ENCODE measurements around the gene GET3.

Gene GET3

GRCh38 chr19:12779162-12779993 is 42.1 kb downstream of the GET3 start:
- DNase-seq (ENCODE audit: low spot score): peak; percentile 48

DNA sequence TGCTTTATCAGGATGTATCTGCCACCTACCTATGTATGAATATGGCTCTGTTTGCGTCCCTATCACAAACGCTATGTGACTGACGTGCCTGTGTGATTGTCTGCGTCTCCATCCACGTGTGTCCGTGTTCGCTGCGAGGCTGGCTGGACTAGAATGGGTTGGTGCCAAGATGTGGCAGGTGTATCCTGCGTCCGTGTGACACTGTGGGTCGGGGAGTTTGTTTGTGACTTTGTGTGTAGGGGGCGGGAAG is 44.8 kb downstream of the GET3 start:
- no peak for DNase-seq (ENCODE audit: low spot score)

GRCh38 chr19:12782424-12783290 is 45.4 kb downstream of the GET3 start:
- peak; percentile 77 for DNase-seq (ENCODE audit: low spot score)

- no peak for DNase-seq (ENCODE audit: low spot score)
Measured at GRCh38 chr19:12783291-12783848, 46.1 kb downstream of the GET3 start.

GRCh38 chr19:12783849-12784393 is 46.6 kb downstream of the GET3 start:
- DNase-seq (ENCODE audit: low spot score): peak; percentile 52

DNA sequence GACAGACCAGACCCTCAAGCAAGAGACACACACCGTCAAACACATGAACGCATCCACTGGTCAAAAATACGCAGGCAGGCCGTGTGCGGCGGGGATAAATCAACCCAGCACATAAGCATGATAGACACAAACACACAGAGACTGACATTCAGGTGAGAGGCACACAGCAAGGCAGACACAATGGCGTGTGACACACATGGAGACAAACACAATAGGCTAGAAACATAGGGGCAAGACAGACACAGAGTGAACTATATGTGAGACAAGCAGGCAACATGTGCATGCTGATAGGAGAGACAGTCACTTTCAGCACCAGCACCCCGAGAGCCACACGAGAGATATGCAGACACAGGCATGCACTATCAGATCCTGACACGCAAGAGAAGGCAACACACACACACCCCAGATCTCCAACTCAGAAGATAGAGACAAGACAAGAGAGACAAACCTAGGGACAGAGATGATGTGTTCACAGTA is 47.1 kb downstream of the GET3 start:
- DNase-seq (ENCODE audit: low spot score): peak; percentile 78

DNA sequence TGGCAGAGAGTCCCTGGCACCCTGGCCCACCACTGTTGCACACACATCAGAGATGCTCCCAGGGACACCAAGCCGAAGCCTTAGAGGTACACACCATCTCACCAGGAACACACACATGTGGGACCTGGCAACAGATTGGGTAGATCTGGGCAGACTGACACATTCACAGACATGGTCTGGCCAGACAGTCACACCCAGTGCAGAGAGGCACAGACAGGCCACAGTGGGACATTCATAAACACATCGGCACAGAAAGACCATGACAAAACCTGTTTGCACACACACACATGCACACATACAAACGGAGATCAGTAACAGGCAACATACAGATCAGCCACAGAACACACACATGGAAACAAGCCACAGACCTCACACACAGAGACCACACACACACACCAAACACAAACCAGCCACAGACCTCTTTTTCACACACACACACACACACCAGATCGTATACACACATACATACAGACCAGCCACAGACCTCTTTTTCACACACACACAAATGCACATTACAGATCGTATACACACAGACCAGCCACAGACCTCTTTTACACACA is 47.7 kb downstream of the GET3 start:
- DNase-seq (ENCODE audit: low spot score): no peak

DNA sequence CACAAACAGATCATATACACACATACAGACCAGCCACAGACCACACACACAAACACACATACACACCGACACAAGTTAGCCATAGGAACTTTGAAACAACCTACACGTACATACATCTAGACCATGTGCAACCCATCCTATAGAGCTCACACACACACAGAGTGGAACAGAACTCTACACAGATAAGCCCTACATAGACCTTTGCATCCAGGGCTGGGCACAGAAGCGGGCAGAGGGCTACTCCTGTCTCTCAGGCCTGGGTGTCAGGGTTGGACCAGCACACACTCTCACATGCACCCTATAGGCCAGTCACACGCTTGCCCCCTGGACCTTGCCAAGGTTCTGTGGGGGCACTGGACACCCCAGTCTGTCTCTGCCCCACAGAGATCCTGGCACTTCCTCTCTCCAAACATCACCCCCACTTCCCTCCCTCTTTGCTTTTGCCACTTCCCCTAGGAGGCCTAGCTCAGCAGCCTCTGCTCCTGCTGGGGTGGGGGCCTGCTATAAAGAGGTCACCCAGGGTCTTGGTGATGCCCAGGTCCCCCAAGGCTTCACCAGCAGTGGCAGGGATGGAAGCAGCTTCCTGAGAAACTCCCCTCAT is 48.2 kb downstream of the GET3 start:
- peak; percentile 62 for DNase-seq (ENCODE audit: low spot score)

GRCh38 chr19:12786141-12786870 is 49.0 kb downstream of the GET3 start:
- peak; percentile 61 for DNase-seq (ENCODE audit: low spot score)

GRCh38 chr19:12786952-12787351 is 49.7 kb downstream of the GET3 start:
- DNase-seq (ENCODE audit: low spot score): peak; percentile 40

GRCh38 chr19:12787458-12787857 is 50.2 kb downstream of the GET3 start:
- DNase-seq (ENCODE audit: low spot score): no peak

DNA sequence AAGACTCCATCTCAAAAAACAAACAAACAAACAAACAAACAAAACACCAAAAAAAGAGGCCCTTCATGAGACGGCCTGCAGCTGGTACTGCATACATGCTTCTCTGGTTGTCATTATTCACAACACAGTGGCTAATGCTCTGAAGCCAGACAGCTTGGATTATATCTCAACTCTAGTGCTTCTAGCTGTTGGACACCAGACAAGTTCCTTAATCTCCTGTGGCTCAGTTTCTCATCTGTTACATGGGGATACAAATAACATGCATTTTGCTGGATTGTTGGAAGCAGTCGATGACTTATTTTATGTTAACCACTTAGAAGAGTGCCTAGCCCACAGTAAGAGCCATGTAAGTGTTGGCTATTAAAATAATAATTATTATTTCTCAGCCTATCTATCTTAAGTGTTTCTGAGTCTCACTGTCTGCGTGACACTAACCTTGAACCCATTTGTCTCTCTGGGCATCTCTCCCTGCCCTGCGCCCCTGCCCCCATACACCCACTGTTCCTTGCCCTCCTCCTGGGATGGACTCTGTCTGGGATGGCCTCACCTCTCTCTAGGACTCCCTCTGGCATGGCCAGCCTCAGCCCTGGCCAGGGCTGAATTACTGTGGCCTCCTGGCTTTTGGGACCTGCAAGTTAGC is 50.9 kb downstream of the GET3 start:
- peak; percentile 58 for DNase-seq (ENCODE audit: low spot score)

- DNase-seq (ENCODE audit: low spot score): peak; percentile 83
Measured at GRCh38 chr19:12788682-12789097, 51.4 kb downstream of the GET3 start.

- DNase-seq (ENCODE audit: low spot score): peak; percentile 68
Measured at GRCh38 chr19:12789098-12789903, 52.0 kb downstream of the GET3 start.

DNA sequence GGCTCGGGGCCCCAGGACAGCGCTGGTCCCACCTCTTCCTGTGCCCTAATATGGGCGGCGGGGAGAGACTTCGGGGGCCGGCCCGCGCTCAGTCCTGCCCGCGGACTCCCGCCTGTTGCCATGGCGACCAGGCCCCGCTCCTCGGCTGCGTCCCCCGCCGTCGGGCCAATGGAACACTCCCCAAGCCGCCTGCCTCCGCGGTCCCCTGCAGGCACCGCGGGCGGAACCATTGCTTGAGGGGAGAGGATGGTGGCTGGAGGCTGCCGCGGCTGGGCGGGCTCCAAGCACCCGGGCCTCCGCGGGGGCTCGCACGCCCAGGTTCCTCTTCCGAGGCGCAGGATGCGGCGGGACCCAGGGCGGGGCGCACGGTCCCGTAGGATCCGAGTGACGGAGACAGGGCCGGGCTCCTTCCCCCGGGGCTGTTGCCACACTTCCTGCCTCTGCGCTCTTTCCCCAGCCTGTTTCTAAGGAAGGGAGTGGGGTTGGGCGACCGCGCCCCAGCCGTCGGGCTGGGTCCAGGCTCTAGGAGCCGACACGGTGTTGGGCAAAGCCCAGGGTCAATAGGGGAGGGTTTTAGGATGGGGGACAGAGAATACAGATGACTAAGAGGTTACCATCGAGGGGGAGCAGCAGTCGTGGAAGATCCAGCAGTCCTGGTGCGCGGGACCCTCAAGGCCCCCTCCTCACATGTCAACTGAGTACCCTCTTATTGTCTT is 52.8 kb downstream of the GET3 start:
- DNase-seq (ENCODE audit: low spot score): peak; percentile 97

- DNase-seq (ENCODE audit: low spot score): peak; percentile 68
Measured at GRCh38 chr19:12790628-12791344, 53.5 kb downstream of the GET3 start.

GRCh38 chr19:12791345-12792050 is 54.2 kb downstream of the GET3 start, which contains the start of gene JUNB:
Gene JUNB, plus strand, starts transcription at chr19:12791486. Its CDS starts 286 bp downstream, at chr19:12791772.
- DNase-seq (ENCODE audit: low spot score): peak; percentile 96

Data from hematopoietic multipotent progenitor cell treated with erythropoietin and hydrocortisone succinate and interleukin-3 and kit ligand, for 17 days (in vitro differentiated cells).